Medulla oblongata (tissue), 1 donor: Measurements from ENCODE around the gene CRYGN.

ENCODE experiments used
- DNase-seq: peaks from one replicate; pipeline ENCODE4 v3.0.0-alpha.2; 2015; ENCODE audit errors: extremely low spot score

The CRYGN gene

GRCh38 chr7:151459726-151460473 lies 20.0 kb upstream of the CRYGN start:
- peak; percentile 83 for DNase-seq

- no peak for DNase-seq
These were observed 17.6 kb upstream of the CRYGN start for GRCh38 chr7:151457534-151457933.

- DNase-seq: no peak
These were observed 16.8 kb upstream of the CRYGN start for GRCh38 chr7:151456782-151457181.

- no peak for DNase-seq
These were observed 16.3 kb upstream of the CRYGN start for GRCh38 chr7:151456276-151456675.

- no peak for DNase-seq
These were observed 15.7 kb upstream of the CRYGN start for GRCh38 chr7:151455690-151456089.

GRCh38 chr7:151454932-151455530 lies 15.1 kb upstream of the CRYGN start:
- DNase-seq: no peak

- no peak for DNase-seq
These were observed 14.4 kb upstream of the CRYGN start for GRCh38 chr7:151454305-151454704.

GRCh38 chr7:151453326-151453791 lies 13.4 kb upstream of the CRYGN start:
- no peak for DNase-seq

GRCh38 chr7:151452680-151453325 lies 12.9 kb upstream of the CRYGN start:
- DNase-seq: no peak

- DNase-seq: no peak
These were observed 12.0 kb upstream of the CRYGN start for GRCh38 chr7:151451626-151452571.

- no peak for DNase-seq
These were observed 11.2 kb upstream of the CRYGN start for GRCh38 chr7:151451156-151451555.

- DNase-seq: no peak
These were observed 10.0 kb upstream of the CRYGN start for GRCh38 chr7:151449990-151450389.

- DNase-seq: peak; percentile 72
These were observed 8.6 kb upstream of the CRYGN start for GRCh38 chr7:151448261-151449252.

GRCh38 chr7:151447901-151448260 lies 7.9 kb upstream of the CRYGN start:
- no peak for DNase-seq

- no peak for DNase-seq
These were observed 7.4 kb upstream of the CRYGN start for GRCh38 chr7:151447312-151447711.

- DNase-seq: no peak
These were observed 6.5 kb upstream of the CRYGN start for GRCh38 chr7:151446412-151446811.

- no peak for DNase-seq
These were observed 4.7 kb upstream of the CRYGN start for GRCh38 chr7:151444632-151445031.

- no peak for DNase-seq
These were observed 3.0 kb upstream of the CRYGN start for GRCh38 chr7:151442776-151443496.

- DNase-seq: no peak
These were observed 981 bp upstream of the CRYGN start for GRCh38 chr7:151440799-151441445.
